NCI-H226 (cell line): ENCODE measurements around the gene GPR31.

ENCODE experiments used
- DNase-seq: peaks from one replicate; pipeline ENCODE4 v3.0.0-alpha.2; 2015

Gene GPR31

DNA sequence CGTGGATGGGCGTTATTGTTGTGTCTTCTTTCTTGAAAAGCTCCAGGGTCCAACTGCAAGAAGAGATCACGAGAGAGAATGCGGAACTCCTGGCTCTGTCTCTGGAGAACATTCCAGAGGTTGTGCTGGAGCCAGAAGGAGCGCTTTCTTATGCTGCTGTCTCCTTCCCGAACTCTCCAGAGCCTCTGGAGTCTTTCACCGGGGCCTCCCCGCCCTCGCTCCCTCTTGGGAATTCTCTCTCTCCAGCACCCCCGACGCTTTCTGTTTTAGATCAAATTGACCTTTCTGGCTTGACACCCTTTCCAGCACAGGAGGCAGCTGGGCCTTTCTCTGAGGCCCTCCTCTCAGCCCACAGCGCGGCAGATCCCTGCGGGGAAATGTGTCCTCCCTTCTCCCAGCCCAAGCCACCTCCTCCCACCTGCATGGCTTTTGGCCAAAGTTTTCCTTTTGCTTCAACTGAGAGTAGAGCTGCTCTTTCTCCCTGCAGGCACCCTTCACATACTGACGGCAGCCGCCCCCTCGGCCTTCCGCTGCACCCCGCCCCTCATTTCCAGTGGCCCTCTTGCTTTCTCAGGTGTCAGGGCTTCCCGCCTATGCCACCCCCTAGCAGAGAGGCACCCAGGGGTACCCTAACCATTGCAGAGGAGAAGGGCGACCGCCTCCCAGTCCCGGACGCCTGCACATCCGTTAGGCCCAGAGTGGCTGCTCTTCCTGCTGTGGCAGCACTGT is 41.5 kb downstream of the GPR31 start:
- DNase-seq, result no peak

DNA sequence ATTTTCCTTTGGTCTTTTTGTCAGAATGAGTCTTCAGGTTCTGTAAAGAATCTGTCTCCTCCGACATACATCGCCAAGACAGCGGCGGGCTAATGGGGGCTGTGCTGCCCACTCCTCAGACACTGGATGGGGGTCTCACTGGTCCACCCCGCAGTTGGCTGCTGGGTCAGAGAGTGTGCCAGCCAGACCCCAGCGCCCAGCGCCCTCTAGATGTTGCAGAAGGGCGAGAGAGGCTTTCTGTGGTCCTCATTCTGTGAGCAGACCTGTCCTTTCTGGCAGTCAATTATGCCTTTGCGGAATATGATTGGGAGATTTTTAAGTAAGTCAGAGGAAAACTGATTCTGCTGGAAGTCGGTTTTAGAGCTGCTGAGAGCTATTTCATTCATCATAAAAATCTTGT is 42.7 kb downstream of the GPR31 start:
- DNase-seq, result no peak

DNA sequence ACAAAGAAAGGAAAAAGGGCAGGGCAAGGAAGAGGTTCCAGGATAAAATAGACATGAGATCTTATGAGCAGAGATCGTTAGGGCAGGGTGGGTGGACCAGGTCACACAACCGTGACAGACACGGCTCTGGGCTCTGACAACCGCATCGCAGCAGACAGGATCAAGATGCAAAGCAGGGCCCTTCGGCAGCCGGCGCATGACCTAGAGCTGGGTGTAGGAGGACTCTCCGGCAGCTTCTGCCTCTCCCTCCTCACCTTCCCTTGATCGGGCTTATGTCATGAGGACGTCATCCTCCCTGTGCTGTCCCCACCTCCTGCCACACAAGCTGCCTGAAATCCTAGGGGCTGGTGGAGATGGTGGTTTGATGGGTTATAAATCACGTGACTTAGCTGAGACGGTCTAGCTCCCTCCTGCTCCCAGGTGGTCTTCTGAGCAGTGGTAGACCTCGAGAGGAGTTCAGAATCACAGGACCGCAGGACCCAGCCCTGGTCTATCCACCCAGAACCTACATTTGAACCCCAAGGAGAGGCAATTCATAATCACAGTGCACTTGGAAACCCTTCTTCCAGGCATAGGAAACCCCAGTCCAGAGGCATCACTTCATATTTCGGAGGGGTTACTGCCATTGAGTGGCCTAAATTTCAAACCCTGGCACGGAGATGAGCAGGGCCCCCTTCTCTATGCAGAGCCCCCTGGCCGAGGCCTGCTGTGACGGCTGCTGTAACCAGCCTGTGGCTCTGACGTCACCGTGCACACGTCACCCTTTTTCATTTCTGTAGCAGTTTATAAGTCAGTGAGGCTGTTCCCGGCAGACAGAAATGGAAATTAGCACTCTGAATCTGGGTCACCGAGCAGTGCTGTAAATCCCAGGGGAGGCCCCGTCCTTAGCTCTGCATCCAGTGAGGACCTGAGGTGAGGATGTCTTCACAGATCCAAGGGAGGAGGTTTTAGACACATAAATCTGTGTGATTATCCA is 43.6 kb downstream of the GPR31 start:
- no peak for DNase-seq

DNA sequence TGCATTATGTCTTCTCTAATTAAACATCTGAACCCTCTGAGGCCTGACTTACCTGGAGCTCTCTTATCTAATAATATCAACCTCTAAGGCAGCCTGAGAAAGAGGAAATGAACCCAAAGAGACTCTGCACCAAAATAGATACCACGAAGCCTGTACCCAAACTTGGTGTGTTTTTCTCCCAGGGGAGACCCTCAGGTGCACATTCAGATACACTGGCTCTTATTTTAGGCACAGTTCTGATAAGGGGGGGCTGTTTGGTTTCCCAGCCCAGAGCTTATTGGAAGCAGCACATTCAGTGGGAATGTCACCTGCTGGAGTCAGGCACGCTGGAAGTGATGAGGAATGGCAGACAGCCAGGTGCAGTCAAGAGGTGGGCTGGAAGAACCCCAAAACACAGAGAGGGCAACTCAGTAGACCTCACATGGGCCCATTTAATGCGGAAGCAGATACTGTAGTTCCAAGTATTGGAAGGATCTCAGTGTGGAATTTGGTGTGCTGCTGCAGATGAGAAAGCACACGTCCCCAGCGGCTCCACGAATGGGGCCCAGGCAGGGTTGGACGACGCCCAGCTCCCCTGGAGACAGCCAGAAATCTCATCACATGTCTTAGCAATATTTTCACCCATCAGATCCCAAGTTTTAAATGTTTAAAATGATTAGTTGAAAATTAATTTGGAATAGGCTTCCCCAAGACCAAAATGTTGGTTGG is 44.6 kb downstream of the GPR31 start:
- no peak for DNase-seq

DNA sequence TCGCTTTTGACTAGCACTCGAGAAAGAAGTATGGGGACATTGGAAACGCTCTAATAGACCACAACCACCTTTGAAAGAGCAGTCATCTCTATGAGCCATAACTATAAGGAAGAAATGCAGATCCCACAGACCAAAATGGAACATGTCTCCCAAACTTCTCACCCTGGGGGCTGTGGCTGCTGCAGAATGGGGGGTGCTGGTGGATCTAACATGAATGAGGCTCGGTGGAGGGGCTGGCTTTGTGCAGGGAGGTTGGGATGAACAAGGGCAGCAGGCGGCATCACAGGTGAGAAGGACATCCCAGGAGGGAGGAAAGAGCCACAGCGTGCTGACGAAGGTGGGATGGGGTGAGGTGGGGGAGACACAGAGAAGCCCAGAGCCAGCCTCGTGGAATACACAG is 45.4 kb downstream of the GPR31 start:
- no peak for DNase-seq

DNA sequence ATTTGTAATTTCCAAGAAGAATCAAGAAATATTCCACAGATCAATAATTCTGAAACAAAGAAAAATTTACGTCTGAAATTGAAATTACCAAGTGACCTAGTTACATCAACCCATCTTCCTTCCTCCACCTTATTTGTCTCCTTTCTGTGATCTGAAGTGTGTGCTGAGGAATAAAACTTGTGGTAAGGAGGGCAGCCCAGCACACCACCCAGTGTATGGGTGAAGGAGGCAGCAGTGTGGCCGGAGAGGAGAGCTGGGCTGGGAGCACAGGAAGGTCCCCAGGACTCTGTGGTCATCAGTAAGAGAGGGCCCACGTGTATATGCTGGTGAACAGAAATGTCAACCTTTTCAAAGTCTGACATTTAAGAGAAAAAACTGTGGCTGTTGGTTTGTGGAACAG is 46.2 kb downstream of the GPR31 start:
- DNase-seq, result no peak

DNA sequence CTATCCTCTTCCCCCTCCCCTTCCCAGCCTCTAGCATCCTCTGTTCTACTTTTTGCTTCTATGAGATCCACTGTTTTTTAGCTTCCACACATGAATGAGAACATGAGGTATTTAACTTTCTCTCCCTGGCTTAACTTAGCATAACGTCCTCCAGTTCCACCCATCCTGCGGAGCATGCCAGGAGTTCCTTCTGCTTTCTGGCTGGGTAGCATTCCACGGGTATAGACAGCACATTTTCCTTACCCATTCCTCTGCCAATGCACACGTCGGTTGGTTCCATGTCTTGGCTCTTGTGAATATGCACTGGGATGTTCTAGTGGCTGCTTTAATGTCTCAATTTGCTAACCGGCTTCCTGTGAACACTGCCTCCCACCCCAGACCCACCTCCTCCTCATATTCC is 48.1 kb downstream of the GPR31 start:
- DNase-seq, result no peak

DNA sequence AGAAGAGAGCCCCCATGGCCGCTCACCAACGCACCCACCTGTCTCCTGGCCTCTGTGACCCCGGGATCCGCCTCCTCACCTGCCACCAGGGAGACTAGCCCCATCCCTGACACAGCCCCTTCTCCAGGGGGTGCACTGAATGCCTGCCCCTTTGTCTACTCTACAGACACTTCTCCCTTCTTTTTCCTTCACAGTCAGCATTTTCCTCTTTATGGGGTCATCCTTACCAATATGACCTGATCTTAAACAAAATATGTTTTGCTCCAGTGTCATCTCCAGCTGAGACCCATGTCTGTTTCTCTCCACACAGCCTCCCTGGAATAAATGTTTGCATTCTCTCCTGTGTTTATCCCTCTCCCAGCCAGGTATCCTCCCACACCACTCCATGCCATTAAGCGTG is 49.5 kb downstream of the GPR31 start:
- DNase-seq, result no peak

DNA sequence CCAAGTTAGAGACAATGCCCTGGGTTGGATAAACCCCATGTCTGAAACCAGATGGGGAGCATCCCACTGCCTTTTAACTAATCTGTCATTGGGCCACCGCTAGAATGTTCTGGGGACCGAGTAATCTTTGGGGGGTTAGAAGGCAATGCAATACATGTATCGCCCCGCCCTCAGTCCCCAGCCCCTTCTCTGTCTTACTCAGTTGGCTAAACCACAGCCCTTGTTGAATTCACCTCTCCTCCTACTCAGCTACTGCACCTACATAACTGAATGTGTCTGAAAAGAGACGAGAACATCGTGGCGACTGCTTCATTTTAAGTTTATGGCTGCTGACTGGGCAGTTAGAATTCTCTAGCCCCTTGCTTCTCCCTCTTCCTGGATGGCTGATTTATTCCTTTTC is 50.0 kb downstream of the GPR31 start:
- no peak for DNase-seq

DNA sequence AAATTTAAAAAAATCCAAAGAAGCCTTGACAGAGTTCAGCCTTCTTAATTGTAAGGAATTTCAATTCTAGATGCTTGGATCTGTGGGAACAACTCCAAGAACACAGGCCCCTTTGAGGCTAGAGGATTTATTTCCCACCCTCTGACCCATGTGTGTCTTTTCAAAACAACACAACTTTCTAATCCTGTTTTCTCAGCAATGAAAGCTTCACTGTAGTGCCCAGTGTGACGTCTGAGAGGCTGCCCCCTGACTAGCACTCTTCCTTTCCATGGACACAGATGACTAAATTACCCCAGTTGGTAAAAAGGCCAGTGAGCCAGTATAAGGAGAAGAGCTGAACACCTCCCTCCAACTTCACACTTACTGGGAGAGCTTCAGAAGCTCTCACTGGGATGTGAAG is 51.4 kb downstream of the GPR31 start:
- no peak for DNase-seq
